Thyroid gland (tissue), 4 donors: ENCODE results near the gene IL12B. TPM values are rescaled to one million over a fixed set of nuclear protein-coding genes. Genes with fewer than 3 reads are reported as not detected.

Experiments
- DNase-seq, 2 donors: peaks; one replicate each; pipeline ENCODE4 v3.0.0-alpha.2; 2019
- H3K27ac ChIP-seq, 3 donors: fragments of 200-600 bp; sonication (generic); 1 replicate in 2 of 3; 2 replicates in 1 of 3; pipeline ENCODE4 v1.5.1; 2016 to 2019; ENCODE audit warnings: mild to moderate bottlenecking in 1 of 3, moderate library complexity in 1 of 3
- H3K27me3 ChIP-seq: fragments of 200-600 bp; sonication (generic); one replicate; pipeline ENCODE4 v1.5.1; 2019
- H3K36me3 ChIP-seq, 2 donors: fragments of 200-600 bp; sonication (generic); one replicate each; pipeline ENCODE4 v1.5.1; 2016 to 2019
- H3K4me1 ChIP-seq, 2 donors: fragments of 200-600 bp; sonication (generic); one replicate each; pipeline ENCODE4 v1.5.1; 2017 to 2019
- H3K4me3 ChIP-seq, 3 donors: fragments of 200-600 bp; sonication (generic); replicated peaks in 1 of 3; 1 replicate in 2 of 3; 2 replicates in 1 of 3; pipeline ENCODE4 v1.5.1; 2016; ENCODE audit warnings: mild to moderate bottlenecking in 1 of 3
- H3K9me3 ChIP-seq: fragments of 200-600 bp; sonication (generic); one replicate; pipeline ENCODE4 v1.5.1; 2017
- CTCF ChIP-seq, 6 experiments: fragments of 200-600 bp in 3 of 6; fragments of 450-650 bp in 3 of 6; sonication (generic) in 3 of 6; IDR thresholded peaks; one replicate each; pipeline ENCODE4 v1.5.1; 2016 to 2019; ENCODE audit warnings: antibody characterized with exemption in 6 of 6, mild to moderate bottlenecking in 2 of 6, inconsistent platforms in 1 of 6, moderate library complexity in 1 of 6
- POLR2A ChIP-seq, 2 donors: fragments of 450-650 bp; IDR thresholded peaks; one replicate each; pipeline ENCODE4 v1.6.1; 2017; ENCODE audit warnings: antibody characterized with exemption in 2 of 2, mild to moderate bottlenecking in 2 of 2, moderate library complexity in 1 of 2
- WGBS, 2 donors: methylation state at CpG; one replicate each; pipeline ENCODE4 v1.1.5; 2017; 5-methylcytosine and 5-hydroxymethylcytosine counted together
- intact Hi-C: fragments of 100-400 bp; cut with DNase I; formaldehyde crosslinking; loops from one replicate; pipeline ENCODE4 v1.15.1; 2023
- total RNA-seq, 4 donors: library from RNA; depleted of rRNA; stranded (reverse); fragments of >200 nt; gene quantifications; one replicate each; pipeline ENCODE4 v1.2.3, GENCODE V29; 2016

The IL12B gene
- total RNA-seq, 4 donors from 2014 or later = not detected

GRCh38 chr5:159331093-159331973, 1.0 kb upstream of the IL12B start:
- 15 to 19% methylated on average over 14 to 23 of the region's 50 CpGs for WGBS, 2 donors
- Histone ChIP-seq H3K9me3 (no peaks in the 10 kb centered on the region), H3K4me3 (peak overlapping the region in 1 of 3 donors; percentile 21), H3K36me3 (no peaks in the 10 kb centered on the region), H3K4me1 (peaks cover 0 to 9% of the 10 kb centered on the region in 2 donors), H3K27ac (no peak overlapping the region), H3K27me3 (peaks cover 3% of the 10 kb centered on the region)
- intact Hi-C loops = no loop called here
- peak; percentile 47 to 48 for DNase-seq
- TF ChIP-seq CTCF (IDR thresholded peaks at IDR 0.05) (peak in 5 of 6 experiments; percentile 22 to 72 (median 39)), POLR2A (IDR thresholded peaks at IDR 0.05) (no peak)

GRCh38 chr5:159324986-159325385, 5.3 kb downstream of the IL12B start:
- no peak for DNase-seq
- H3K4me3 ChIP-seq = no peak overlapping the region
- H3K27ac ChIP-seq = no peak overlapping the region
- TF ChIP-seq CTCF (IDR thresholded peaks at IDR 0.05) (no peak), POLR2A (IDR thresholded peaks at IDR 0.05) (no peak)
- H3K4me1 ChIP-seq = no peaks in the 10 kb centered on the region
- WGBS, 2 donors = 58 to 66% methylated on average over 4 of the region's 4 CpGs
- intact Hi-C loops = no loop called here
- peaks cover 3% of the 10 kb centered on the region for H3K27me3 ChIP-seq
- H3K36me3 ChIP-seq = no peaks in the 10 kb centered on the region
- no peaks in the 10 kb centered on the region for H3K9me3 ChIP-seq

GRCh38 chr5:159324102-159324755, 6.1 kb downstream of the IL12B start:
- Histone ChIP-seq H3K36me3 (no peaks in the 10 kb centered on the region), H3K27ac (no peak overlapping the region), H3K4me3 (no peak overlapping the region), H3K4me1 (no peaks in the 10 kb centered on the region), H3K9me3 (no peaks in the 10 kb centered on the region), H3K27me3 (peaks cover 3% of the 10 kb centered on the region)
- no peak for DNase-seq
- no peak for TF ChIP-seq POLR2A (IDR thresholded peaks at IDR 0.05)
- TF ChIP-seq CTCF (IDR thresholded peaks at IDR 0.05) = no peak
- intact Hi-C loops = no loop called here
- WGBS, 2 donors = 95 to 96% methylated on average over 3 of the region's 3 CpGs

GRCh38 chr5:159322180-159322579, 8.1 kb downstream of the IL12B start:
- WGBS, 2 donors = 87 to 92% methylated on average over 6 of the region's 6 CpGs
- intact Hi-C loops = no loop called here
- Histone ChIP-seq H3K4me3 (no peak overlapping the region), H3K9me3 (no peaks in the 10 kb centered on the region), H3K4me1 (no peaks in the 10 kb centered on the region), H3K27me3 (no peaks in the 10 kb centered on the region), H3K27ac (no peak overlapping the region), H3K36me3 (no peaks in the 10 kb centered on the region)
- no peak for DNase-seq
- TF ChIP-seq POLR2A (IDR thresholded peaks at IDR 0.05) = no peak
- no peak for TF ChIP-seq CTCF (IDR thresholded peaks at IDR 0.05)

- H3K4me1 ChIP-seq = no peaks in the 10 kb centered on the region
- no peak overlapping the region for H3K4me3 ChIP-seq
- WGBS, 2 donors = 52 to 72% methylated on average over 2 of the region's 2 CpGs
- no peak for DNase-seq
- H3K9me3 ChIP-seq = no peaks in the 10 kb centered on the region
- H3K27ac ChIP-seq = no peak overlapping the region
- TF ChIP-seq CTCF (IDR thresholded peaks at IDR 0.05) = no peak
- no peak for TF ChIP-seq POLR2A (IDR thresholded peaks at IDR 0.05)
- intact Hi-C loops = no loop called here
- no peaks in the 10 kb centered on the region for H3K27me3 ChIP-seq
- no peaks in the 10 kb centered on the region for H3K36me3 ChIP-seq
Observed at GRCh38 chr5:159319832-159320231, 10.5 kb downstream of the IL12B start.
